GM12801 (cell line): ENCODE results near the gene ATG4B.

Source experiments
- TF ChIP-seq, protein P1 (sequence below): IDR thresholded peaks from one replicate; pipeline ENCODE4 v1.5.1; 2011; ENCODE audit warnings: control low read depth; ENCODE audit not compliant: insufficient read length; ENCODE audit errors: extremely low read depth

The ATG4B gene

DNA sequence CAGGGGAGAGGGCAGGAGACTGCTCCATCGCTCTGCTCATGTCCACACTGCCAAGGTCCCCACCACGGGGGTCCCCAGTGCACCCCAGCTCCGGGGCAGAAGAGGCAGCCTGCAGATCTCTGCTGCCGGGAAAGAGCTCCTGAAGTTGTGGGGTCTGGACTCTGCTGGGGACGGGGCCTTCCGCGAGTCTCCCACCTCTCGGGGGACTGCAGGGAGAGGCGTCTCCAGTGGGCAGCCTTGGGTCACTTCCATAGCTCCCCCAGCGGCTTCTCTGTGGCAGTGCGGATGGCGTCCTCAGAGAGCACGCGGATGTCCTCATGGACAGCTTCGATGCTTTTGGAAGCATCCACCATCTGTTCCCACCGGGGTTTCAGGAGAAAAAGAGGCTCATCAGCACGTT is 38.4 kb downstream of the ATG4B start:
- TF ChIP-seq, protein P1, sequence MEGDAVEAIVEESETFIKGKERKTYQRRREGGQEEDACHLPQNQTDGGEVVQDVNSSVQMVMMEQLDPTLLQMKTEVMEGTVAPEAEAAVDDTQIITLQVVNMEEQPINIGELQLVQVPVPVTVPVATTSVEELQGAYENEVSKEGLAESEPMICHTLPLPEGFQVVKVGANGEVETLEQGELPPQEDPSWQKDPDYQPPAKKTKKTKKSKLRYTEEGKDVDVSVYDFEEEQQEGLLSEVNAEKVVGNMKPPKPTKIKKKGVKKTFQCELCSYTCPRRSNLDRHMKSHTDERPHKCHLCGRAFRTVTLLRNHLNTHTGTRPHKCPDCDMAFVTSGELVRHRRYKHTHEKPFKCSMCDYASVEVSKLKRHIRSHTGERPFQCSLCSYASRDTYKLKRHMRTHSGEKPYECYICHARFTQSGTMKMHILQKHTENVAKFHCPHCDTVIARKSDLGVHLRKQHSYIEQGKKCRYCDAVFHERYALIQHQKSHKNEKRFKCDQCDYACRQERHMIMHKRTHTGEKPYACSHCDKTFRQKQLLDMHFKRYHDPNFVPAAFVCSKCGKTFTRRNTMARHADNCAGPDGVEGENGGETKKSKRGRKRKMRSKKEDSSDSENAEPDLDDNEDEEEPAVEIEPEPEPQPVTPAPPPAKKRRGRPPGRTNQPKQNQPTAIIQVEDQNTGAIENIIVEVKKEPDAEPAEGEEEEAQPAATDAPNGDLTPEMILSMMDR = no peak

DNA sequence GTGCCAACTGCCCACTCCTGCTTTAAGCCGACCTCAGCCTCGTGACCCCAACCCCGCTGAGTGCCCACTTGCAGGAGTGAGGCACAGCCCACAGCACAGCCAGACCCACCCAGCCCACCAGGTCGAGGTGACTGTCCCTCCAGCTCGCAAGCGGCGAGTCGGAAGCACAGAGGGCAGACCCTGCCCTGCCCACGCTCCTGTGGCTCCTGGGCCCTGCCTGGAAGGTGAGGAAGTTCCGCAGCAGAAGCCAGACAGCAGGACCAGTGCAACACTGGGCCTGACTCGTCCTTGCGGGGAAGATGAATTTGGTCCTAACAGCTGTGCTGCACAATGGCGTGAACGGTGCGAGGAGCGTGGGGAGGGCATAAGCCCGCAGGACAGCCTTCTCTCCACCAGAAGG is 39.2 kb downstream of the ATG4B start:
- TF ChIP-seq, protein P1 = no peak

DNA sequence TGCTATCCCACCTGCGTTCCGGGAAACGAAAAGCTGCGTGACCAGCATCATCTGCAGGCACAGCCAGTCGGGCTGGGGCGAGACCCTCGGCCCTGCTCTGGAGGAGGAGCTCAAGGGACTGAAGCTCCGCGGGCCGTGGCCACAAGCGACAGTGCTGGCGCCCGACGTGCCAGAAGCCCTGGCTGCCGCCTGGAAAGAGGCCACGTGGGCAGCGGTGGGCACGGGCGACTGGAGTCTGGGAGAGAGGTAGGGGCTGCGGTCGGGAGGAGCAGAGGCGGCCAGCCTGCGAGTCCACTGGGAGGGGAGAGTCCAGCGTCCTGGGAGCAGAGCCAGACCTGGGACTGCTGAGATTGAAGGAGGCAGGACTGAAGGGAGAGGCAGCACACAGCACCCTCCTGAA is 39.9 kb downstream of the ATG4B start:
- TF ChIP-seq, protein P1 = no peak

DNA sequence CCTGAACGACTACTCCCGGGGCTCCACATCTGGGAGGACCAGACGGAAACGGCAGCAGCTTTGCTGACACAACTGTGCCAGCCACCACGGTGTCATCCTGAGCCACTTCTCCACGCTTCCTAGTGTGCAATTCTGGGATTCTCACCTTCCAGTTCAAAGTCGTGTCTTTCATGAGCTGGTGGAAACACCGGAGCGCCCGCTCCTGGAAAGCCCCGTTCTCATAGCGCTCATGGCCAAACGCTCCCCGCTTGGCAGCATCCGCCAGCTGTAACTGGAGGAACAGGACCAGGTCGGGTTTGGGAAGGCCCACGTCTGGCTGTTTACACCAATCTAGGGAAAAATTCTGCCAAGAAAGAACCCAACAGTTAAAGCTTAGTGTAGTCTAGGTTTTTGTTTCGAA is 40.8 kb downstream of the ATG4B start:
- TF ChIP-seq, protein P1 = no peak

DNA sequence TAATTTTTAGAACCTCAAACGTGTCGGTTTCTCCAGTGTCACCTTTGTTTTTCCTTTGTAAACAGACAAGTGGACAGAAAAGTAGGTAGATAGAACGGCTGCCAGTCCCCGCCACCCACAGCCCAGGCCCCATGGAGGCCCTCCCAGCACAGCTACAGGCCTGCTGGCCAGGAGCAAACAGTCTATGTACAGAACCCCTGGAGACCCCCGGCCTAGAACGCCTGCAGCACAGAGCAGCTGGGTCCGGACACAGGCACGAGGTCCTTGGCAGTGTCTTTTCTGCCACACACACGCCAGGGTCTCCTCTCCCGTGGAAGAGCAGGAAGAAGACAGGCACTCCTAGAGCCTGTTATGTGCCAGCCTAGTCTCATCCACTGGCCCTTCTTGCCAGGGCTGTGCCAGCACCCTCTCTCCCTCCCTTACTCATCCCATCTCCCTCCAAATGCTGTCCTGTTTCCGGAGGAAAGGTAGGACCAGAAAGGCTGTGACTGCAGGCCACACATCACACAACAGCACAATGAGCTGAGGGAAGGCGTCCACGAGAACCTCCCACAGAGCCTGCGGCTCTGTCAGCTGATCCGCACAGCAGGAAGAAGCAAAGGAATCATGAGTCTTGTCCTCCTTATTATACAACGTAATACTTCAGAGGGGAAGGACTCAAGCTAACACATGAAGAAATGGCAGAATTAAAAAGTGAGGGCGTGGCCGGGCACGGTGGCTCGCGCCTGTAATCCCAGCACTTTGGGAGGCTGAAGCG is 41.5 kb downstream of the ATG4B start:
- TF ChIP-seq, protein P1 = no peak

DNA sequence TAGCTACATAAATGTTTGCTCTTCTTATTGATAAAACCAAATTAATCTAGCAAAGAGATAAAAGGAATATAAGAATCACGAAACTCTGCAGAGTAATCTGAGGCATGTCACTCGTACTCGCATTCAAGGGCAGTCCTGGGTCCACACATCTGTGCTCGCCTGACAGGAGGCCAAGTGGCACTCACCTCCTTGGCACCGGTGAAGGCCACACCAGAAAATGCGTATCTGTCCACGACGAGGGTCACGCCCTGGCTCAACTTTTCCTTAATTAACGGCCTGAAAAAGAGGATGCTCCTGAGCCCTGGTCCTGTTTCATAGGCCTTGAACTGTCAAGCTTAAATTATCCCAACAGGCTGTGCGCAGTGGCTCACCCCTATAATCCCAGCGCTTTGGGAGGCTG is 42.6 kb downstream of the ATG4B start:
- TF ChIP-seq, protein P1 = no peak

DNA sequence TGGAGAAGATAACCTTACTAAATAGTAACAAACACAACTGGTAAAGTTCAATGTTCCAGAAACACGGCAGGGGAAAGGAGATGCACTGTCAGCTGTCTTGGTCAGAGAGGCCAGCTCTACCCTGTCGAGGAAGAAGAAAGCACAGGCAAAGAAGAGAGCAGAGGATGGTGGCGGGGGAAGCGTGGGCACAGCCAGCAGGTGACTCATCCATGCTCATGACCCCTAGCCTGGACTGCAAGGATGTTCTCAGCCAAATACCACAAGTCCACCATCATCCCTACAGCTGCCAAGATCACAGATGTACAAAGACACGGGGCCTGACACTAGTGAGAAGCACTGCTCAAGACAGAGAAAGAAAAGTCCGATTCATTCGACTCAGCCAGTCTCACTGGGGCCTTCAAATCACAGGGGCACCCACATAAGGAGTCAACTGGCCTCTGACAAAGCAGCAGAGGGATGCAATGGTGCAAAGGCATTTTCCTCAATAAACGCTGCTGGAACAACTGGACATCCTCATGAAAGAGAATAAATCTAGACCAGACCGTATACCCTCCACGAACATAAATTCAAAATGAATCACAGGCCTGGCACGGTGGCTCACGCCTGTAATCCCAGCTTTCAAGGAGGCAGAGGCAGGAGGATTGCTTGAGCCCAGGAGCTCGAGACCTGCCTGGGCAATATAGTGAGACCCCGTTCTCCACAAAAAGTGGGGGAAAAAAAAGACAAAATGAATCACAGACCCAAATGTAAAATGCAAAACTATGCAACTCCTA is 43.5 kb downstream of the ATG4B start:
- TF ChIP-seq, protein P1 = no peak
